ENCODE measurements around the gene RIPPLY3. TPM values are rescaled to one million over a fixed set of nuclear protein-coding genes. Genes with fewer than 3 reads are reported as not detected.

RIPPLY3 gene
- total and polyA plus RNA-seq, 2 experiments from 2014 or later = 2.5 to 2.8 TPM

- no peak overlapping the region for H3K27ac ChIP-seq (ENCODE audit: low read depth)
- no peak overlapping the region for H2AFZ ChIP-seq
- H3K4me1 ChIP-seq (ENCODE audit: insufficient read depth) = peaks cover 5% of the 10 kb centered on the region; the same call in 1 of the 2 replicates
- H3K4me3 ChIP-seq = no peak overlapping the region
- H3K27ac Mint-ChIP-seq = no peak overlapping the region
- peaks cover 15% of the 10 kb centered on the region for H3K4me1 Mint-ChIP-seq
- no peaks in the 10 kb centered on the region for H3K36me3 ChIP-seq (ENCODE audit: insufficient read depth)
- ATAC-seq (no peak), DNase-seq (ENCODE audit: low spot score) (no peak)
- H3K36me3 Mint-ChIP-seq (ENCODE audit: low read depth) = no peaks in the 10 kb centered on the region
- H3K9me2 ChIP-seq (ENCODE audit: insufficient read depth) = no peaks in the 10 kb centered on the region
- no peaks in the 10 kb centered on the region for H3K27me3 ChIP-seq (ENCODE audit: insufficient read depth)
- H3F3A ChIP-seq (replicated peaks; ENCODE audit: low read depth) = peaks cover 12% of the 10 kb centered on the region; the same call in 1 of the 2 replicates
- H3K9me3 Mint-ChIP-seq = no peaks in the 10 kb centered on the region
- no peak overlapping the region for H3K4me2 ChIP-seq
- no peak for TF ChIP-seq STAT1 (IDR thresholded peaks at IDR 0.05; ENCODE audit: unreplicated experiment)
- no peak for TF ChIP-seq NANOG (IDR thresholded peaks at IDR 0.05; ENCODE audit: borderline replicate concordance)
- TF ChIP-seq REST (IDR thresholded peaks at IDR 0.05; ENCODE audit: unreplicated experiment) = no peak
- TF ChIP-seq CREB1 (CRISPR knock-in tag; IDR thresholded peaks at IDR 0.05; ENCODE audit: low read depth) = no peak
- TF ChIP-seq ETS1 (IDR thresholded peaks at IDR 0.05) = no peak
- TF ChIP-seq EZH2phosphoT487 (IDR thresholded peaks at IDR 0.05; ENCODE audit: unreplicated experiment) = no peak
- TF ChIP-seq ZNF114 (CRISPR knock-in tag; IDR thresholded peaks at IDR 0.05) = no peak
- TF ChIP-seq JUNB (IDR thresholded peaks at IDR 0.05; ENCODE audit: unreplicated experiment) = no peak
- TF ChIP-seq ZNF331 (CRISPR knock-in tag; IDR thresholded peaks at IDR 0.05; ENCODE audit: low read depth) = no peak
- no peak for TF ChIP-seq EZH2 (IDR thresholded peaks at IDR 0.05; ENCODE audit: low read depth, unreplicated experiment)
- no peak for TF ChIP-seq POLR2AphosphoS5 (IDR thresholded peaks at IDR 0.05; ENCODE audit: low read depth)
- TF ChIP-seq CTCF (conservative IDR thresholded peaks at IDR 0.05; ENCODE audit: low read depth in 2 of 2) = no peak
- no peak for TF ChIP-seq ZNF462 (CRISPR knock-in tag; IDR thresholded peaks at IDR 0.05)
- no peaks in the 10 kb centered on the region for H3K79me2 ChIP-seq (replicated peaks; ENCODE audit: insufficient read depth)
- H3K4me3 Mint-ChIP-seq = no peak overlapping the region
- H4K20me1 ChIP-seq (replicated peaks; ENCODE audit: insufficient read depth) = no peaks in the 10 kb centered on the region
- peaks cover 8% of the 10 kb centered on the region for H3K27me3 Mint-ChIP-seq (ENCODE audit: insufficient read depth, low read depth, poor library complexity)
These were observed 37.5 kb upstream of the RIPPLY3 start for GRCh38 chr21:36968976-36969375.

Measured in GM23338 (cell line).